ENCODE data around the gene PREP. TPM values are rescaled to one million over a fixed set of nuclear protein-coding genes. Genes with fewer than 3 reads are reported as not detected.

PREP gene
- total and polyA plus RNA-seq, 2 of the 8 experiments (the other 6 are each of a cell fraction or from before 2014, with no cell fraction given), result 26.8 to 70.0 TPM

GRCh38 chr6:105301072-105301503, 101.8 kb downstream of the PREP start (continued):
- TF ChIP-seq CHD7 (IDR thresholded peaks at IDR 0.05; ENCODE audit: insufficient replicate concordance, low read length) (no peak), GTF2F1 (IDR thresholded peaks at IDR 0.05; ENCODE audit: borderline replicate concordance, low read depth, low read length) (no peak)

All from H1 (cell line).